Left ventricle myocardium inferior (tissue), 1 donor: ENCODE measurements around the gene COA7. TPM values are rescaled to one million over a fixed set of nuclear protein-coding genes. Genes with fewer than 3 reads are reported as not detected.
A peak's percentile ranks its signal among the peaks of the same experiment; 100 is the strongest.

Source experiments
- DNase-seq: peaks from one replicate; pipeline ENCODE4 v3.0.0-alpha.2; 2020
- H3K27ac ChIP-seq: fragments of 200-600 bp; replicated peaks from 2 replicates; pipeline ENCODE4 v1.8.0; 2021
- H3K27me3 ChIP-seq: fragments of 200-600 bp; 2 replicates; pipeline ENCODE4 v1.8.0; 2021; ENCODE audit warnings: low read depth
- H3K36me3 ChIP-seq: fragments of 200-600 bp; 2 replicates; pipeline ENCODE4 v1.8.0; 2021
- H3K4me1 ChIP-seq: fragments of 200-600 bp; 2 replicates; pipeline ENCODE4 v1.8.0; 2021
- H3K4me3 ChIP-seq: fragments of 200-600 bp; 2 replicates; pipeline ENCODE4 v1.8.0; 2021; ENCODE audit warnings: mild to moderate bottlenecking, moderate library complexity
- H3K9me3 ChIP-seq: fragments of 200-600 bp; replicated peaks from 2 replicates; pipeline ENCODE4 v1.8.0; 2021
- intact Hi-C: fragments of 100-400 bp; cut with micrococcal nuclease; formaldehyde crosslinking; loops from one replicate; pipeline ENCODE4 v1.11.0; 2022
- total RNA-seq: library from RNA; stranded (reverse); fragmentation: NEBNext Ultra II Directional; extraction: Animal tissue kit (Norgen Biotek cat#: 25700); gene quantifications from one replicate; pipeline ENCODE4 v1.2.1, GENCODE V29; 2021
- TF ChIP-seq, protein P1 (sequence below): fragments of 200-600 bp; IDR thresholded peaks from 2 replicates; pipeline ENCODE4 v1.8.0; 2021; ENCODE audit warnings: antibody characterized with exemption, mild to moderate bottlenecking, borderline replicate concordance
- donor health status: DM: no; HTN: yes; CAD: no; lungs with severe emphysema.

Gene COA7
- total RNA-seq, 1 donor from 2014 or later: 18.5 TPM

DNA sequence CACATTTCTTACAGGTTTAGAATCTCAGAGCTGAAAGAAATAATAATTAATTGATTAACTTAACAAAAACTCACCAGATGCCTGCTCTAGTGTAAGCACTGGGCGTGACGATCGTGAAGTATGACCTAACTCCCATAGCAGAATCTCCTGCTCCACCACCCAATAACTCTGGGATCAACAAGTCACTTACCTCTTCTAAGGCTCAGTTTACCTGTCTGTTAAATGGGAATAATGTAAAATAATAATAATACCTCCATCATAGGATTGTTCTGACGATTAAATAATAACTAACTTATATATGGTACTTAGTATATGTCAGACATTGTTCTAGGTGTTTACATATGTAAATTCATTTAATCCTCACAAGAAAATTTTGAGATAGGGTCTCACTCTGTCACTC, 24.6 kb downstream of the COA7 start:
- Histone ChIP-seq H3K27ac (peak overlapping the region; percentile 60), H3K4me3 (no peak overlapping the region), H3K36me3 (no peaks in the 10 kb centered on the region), H3K9me3 (no peaks in the 10 kb centered on the region), H3K27me3 (no peaks in the 10 kb centered on the region), H3K4me1 (peaks cover 23% of the 10 kb centered on the region)
- TF ChIP-seq, protein P1, sequence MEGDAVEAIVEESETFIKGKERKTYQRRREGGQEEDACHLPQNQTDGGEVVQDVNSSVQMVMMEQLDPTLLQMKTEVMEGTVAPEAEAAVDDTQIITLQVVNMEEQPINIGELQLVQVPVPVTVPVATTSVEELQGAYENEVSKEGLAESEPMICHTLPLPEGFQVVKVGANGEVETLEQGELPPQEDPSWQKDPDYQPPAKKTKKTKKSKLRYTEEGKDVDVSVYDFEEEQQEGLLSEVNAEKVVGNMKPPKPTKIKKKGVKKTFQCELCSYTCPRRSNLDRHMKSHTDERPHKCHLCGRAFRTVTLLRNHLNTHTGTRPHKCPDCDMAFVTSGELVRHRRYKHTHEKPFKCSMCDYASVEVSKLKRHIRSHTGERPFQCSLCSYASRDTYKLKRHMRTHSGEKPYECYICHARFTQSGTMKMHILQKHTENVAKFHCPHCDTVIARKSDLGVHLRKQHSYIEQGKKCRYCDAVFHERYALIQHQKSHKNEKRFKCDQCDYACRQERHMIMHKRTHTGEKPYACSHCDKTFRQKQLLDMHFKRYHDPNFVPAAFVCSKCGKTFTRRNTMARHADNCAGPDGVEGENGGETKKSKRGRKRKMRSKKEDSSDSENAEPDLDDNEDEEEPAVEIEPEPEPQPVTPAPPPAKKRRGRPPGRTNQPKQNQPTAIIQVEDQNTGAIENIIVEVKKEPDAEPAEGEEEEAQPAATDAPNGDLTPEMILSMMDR: no peak
- intact Hi-C loops: no loop called here
- DNase-seq: no peak

DNA sequence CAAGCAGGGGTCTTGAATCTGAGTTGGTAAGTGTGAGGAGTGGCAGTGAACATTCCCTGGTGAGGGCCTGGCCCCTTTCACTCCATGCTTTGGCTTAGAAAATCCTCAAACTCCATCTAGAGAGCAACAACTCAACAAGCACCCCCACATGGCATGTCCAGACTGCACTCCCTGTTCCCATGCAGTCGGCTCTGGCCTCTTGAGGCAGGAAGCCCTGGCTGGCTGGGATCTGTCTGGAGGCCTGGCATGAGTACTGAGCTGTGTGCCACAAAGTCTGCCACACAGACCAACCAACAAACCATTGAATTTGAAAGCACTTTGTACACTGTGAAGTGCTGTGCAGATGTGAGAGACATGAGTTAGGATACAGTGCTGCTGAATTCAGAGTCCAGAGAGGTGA, 25.2 kb downstream of the COA7 start:
- no peak overlapping the region for H3K4me3 ChIP-seq
- no peaks in the 10 kb centered on the region for H3K36me3 ChIP-seq
- DNase-seq: peak; percentile 28
- H3K4me1 ChIP-seq: peaks cover 22% of the 10 kb centered on the region
- intact Hi-C loops: no loop called here
- no peaks in the 10 kb centered on the region for H3K9me3 ChIP-seq
- H3K27ac ChIP-seq: peak overlapping the region; percentile 60
- H3K27me3 ChIP-seq: no peaks in the 10 kb centered on the region
- TF ChIP-seq, protein P1: no peak

GRCh38 chr1:52670604-52671003, 27.5 kb downstream of the COA7 start:
- Histone ChIP-seq H3K4me3 (no peak overlapping the region), H3K4me1 (peaks cover 2% of the 10 kb centered on the region), H3K27ac (no peak overlapping the region), H3K27me3 (no peaks in the 10 kb centered on the region), H3K36me3 (no peaks in the 10 kb centered on the region), H3K9me3 (no peaks in the 10 kb centered on the region)
- TF ChIP-seq, protein P1: no peak
- intact Hi-C loops: no loop called here
- no peak for DNase-seq

DNA sequence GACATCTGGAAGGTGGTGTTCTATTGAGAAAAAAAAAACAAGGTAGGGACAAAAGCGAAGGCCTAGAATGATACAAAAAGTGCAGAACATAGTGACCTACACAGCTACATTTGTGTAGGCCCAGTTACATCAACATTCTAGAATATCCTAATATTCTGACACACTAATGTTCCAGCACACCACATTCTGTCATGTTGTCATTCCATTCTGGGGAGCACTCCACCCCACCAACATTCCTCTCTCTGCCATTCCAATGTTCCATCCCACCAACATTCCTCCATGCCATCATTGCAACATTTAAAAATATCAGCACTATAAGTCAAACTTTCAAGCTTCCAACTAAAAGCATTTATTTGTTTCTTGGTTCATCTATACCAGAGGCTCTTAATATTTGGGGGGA, 28.5 kb downstream of the COA7 start:
- TF ChIP-seq, protein P1: no peak
- intact Hi-C loops: no loop called here

DNA sequence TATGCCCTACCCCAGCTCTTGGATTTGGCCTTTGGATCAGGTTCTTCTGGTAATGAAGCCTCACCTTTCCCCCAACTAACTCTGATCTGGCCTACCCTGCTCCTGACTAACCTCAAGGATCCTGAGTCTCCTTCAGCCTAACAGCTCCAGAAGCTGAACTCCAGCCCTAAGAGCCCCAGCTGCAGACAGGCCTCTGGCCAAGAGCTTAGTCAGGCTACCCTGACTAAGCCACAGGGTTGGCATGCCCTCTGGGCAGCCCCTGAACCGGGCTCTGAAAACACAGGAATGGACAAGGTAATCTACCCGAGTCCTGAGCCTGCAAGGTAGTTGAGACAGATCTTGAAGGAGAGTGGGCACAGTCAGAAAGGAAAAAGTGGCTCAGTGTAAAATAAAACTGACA, 29.4 kb downstream of the COA7 start:
- peaks cover 2% of the 10 kb centered on the region for H3K4me1 ChIP-seq
- DNase-seq: no peak
- no peaks in the 10 kb centered on the region for H3K36me3 ChIP-seq
- intact Hi-C loops: no loop called here
- H3K27ac ChIP-seq: no peak overlapping the region
- H3K9me3 ChIP-seq: no peaks in the 10 kb centered on the region
- TF ChIP-seq, protein P1: no peak
- no peak overlapping the region for H3K4me3 ChIP-seq
- H3K27me3 ChIP-seq: no peaks in the 10 kb centered on the region

More for the DNA sequence above, 28.5 kb downstream of the COA7 start:
- Histone ChIP-seq H3K4me1 (peaks cover 2% of the 10 kb centered on the region), H3K36me3 (no peaks in the 10 kb centered on the region), H3K9me3 (no peaks in the 10 kb centered on the region), H3K27ac (no peak overlapping the region), H3K4me3 (no peak overlapping the region), H3K27me3 (no peaks in the 10 kb centered on the region)
- no peak for DNase-seq

DNA sequence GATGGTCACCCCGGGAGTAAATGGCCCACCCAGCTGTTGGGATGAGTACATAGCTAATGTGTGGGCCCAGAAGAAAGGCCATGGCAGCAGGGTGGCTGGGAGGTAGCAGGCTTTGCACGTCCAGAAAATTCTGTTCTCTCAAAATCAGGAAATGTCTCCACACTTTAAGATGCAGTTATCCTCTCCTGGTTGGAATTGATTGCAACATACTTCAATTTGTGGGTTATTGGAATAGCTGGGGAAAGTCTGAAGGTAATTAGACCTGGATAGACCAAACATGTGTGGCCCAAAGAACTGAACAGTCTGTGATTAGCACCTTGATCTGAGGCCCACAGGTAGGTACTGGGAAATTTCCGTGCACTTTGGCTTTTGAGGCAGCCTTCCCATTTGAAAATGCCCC, 30.2 kb downstream of the COA7 start:
- TF ChIP-seq, protein P1: no peak
- Histone ChIP-seq H3K36me3 (no peaks in the 10 kb centered on the region), H3K4me1 (no peaks in the 10 kb centered on the region), H3K9me3 (no peaks in the 10 kb centered on the region), H3K27ac (no peak overlapping the region), H3K27me3 (no peaks in the 10 kb centered on the region), H3K4me3 (no peak overlapping the region)
- no peak for DNase-seq
- intact Hi-C loops: no loop called here
